ENCODE measurements around the gene SGPL1.

DNA sequence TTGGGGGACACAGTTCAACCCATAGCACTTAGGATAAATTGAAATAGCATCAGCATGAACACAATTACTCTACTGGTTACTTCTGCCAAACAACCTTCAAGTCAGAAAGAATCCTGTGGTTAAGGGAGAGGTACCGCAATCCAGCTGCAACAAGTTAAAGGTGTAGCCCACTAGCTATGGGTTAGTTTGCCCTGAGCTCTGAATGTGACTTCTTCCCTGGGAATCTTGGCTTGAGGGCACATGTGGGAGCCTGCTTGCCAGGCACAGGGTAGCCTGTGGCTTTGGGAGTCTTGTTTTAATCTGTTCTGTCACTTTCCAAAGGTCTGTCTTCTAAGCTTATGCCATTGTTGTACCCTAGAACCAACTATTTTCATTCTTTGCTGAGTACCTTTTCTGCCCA is 8.9 kb upstream of the SGPL1 start:
- TF ChIP-seq, protein P1, sequence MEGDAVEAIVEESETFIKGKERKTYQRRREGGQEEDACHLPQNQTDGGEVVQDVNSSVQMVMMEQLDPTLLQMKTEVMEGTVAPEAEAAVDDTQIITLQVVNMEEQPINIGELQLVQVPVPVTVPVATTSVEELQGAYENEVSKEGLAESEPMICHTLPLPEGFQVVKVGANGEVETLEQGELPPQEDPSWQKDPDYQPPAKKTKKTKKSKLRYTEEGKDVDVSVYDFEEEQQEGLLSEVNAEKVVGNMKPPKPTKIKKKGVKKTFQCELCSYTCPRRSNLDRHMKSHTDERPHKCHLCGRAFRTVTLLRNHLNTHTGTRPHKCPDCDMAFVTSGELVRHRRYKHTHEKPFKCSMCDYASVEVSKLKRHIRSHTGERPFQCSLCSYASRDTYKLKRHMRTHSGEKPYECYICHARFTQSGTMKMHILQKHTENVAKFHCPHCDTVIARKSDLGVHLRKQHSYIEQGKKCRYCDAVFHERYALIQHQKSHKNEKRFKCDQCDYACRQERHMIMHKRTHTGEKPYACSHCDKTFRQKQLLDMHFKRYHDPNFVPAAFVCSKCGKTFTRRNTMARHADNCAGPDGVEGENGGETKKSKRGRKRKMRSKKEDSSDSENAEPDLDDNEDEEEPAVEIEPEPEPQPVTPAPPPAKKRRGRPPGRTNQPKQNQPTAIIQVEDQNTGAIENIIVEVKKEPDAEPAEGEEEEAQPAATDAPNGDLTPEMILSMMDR (optimal IDR thresholded peaks at IDR 0.05 in 1 of 3, IDR thresholded peaks at IDR 0.05 in 1 of 3, conservative IDR thresholded peaks at IDR 0.05 in 1 of 3; ENCODE audit: extremely low read depth in 1 of 3, insufficient read depth in 2 of 3, low read length in 3 of 3), result no peak
- TF ChIP-seq EZH2 (IDR thresholded peaks at IDR 0.05; ENCODE audit: low read length), result no peak
